Left hindlimb (tissue), 1 donor: ENCODE results near the gene ARL14EP.

Experiments used
- DNase-seq: peaks from one replicate; pipeline ENCODE4 v3.0.0-alpha.2; 2018

Gene ARL14EP

GRCh38 chr11:30328681-30329080 is 5.8 kb downstream of the ARL14EP start:
- no peak for DNase-seq

- no peak for DNase-seq
These were observed 6.4 kb downstream of the ARL14EP start for GRCh38 chr11:30329150-30329940.

DNA sequence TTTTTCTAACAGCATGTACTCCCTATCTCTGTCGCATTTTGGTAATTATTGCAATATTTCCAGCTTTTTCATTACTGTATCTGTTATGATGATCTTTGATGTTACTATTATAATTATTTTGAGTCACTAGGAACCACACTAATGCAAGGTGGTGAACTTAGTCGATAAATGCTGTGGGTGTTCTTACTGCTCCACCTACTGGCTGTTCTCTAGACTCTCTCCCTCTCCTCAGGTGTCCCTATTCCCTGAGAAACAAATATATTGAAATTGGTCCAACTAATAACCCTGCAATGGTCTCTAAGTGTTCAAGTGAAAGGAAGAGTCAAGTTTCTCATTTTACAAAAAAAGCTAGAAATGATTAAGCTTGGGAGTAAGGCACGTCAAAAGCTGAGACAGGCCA is 10.5 kb downstream of the ARL14EP start:
- no peak for DNase-seq

- no peak for DNase-seq
These were observed 19.8 kb downstream of the ARL14EP start for GRCh38 chr11:30342736-30343166.

DNA sequence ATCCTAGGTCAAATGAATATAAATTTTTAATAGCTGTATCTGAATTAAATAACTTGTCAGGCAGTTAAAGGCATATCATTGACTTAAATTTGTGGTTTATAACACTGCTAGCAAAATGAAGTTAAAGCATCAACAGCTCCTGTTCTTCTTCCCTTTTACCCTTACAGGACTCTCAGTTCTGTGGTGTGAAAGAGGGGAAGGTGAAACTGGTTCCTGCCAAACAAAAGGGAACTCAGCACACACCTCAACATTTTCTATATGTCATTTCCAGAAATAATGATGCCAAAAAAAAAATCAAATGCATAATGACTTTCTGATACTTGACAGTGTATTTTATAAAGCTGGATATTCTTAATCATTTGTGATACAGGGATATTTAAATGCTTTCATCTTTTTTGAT is 21.2 kb downstream of the ARL14EP start:
- DNase-seq = no peak

DNA sequence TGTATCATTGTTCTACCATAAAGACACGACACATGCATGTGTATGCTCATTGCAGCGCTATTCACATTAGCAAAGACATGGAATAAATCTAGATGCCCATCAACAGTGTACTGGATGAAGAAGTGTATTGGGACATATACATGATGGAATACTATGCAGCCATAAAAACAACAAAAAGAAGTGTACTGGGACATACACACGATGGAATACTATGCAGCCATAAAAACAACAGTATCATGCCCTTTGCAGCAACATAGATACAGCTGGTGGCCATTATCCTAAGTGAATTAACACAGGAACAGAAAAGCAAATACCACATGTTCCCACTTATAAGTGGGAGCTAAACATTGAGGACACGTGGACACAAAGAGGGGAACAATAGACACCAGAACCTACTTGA is 22.7 kb downstream of the ARL14EP start:
- DNase-seq = no peak

- DNase-seq = no peak
These were observed 23.3 kb downstream of the ARL14EP start for GRCh38 chr11:30346068-30346688.

DNA sequence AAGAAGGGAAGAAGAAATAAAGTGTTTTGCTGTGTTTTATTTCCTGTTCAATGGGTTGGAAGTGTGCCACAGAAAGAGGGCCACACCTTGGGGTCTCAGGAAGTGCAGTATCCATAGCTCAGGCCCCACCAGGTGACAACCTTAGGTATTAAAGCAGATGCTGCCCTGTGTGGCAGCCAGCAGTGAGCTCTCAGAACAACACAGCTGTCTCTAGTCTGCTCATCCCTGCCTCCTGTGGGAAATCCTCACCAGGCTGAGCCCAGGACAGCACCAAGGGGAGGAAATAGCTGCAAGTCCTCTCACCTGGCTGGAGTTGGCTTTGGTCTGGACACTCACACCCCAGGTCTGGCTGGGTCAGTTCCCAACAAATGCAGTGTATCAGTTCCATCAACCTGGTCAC is 25.1 kb downstream of the ARL14EP start:
- DNase-seq = no peak

GRCh38 chr11:30349885-30350284 is 27.0 kb downstream of the ARL14EP start:
- DNase-seq = no peak

DNA sequence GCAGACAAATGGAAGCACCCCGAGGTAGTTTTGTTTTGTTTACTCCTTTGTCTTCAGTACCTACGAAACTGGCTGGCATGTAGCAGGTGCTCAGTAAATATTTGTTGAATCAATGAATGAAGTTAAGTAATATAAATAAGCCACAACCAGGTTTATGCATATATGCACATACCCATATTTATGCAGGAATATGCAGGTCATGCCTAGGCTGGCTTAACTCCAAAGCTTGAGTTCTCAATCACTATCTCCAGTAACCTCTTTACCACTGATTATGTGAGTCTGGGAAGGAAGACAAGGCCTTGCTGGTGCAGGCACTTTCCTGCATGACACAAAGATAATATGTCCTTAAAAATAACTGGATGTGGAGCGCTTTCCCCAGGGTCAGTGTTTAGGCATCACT is 27.5 kb downstream of the ARL14EP start:
- DNase-seq = no peak

- no peak for DNase-seq
These were observed 28.2 kb downstream of the ARL14EP start for GRCh38 chr11:30351061-30351460.

GRCh38 chr11:30356391-30356790 is 33.5 kb downstream of the ARL14EP start:
- DNase-seq = no peak

DNA sequence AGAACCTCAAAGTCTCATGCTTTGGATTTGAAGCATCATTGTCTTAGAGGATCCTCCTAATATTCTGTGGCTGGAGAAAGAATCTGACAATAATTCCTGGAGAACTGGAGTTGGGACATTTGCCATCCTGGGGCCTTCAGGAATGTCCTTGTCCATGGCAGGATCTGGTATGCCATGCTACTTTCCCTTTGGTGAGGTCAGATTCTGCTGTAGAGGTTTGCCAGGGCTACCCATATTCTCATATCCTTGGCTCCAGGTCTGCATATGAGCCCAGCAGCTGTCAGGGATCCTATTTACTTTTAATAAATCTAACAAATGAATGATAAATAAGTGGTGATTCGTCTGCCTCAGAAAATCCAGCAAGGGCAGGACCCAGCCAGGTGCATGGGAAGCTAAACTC is 35.0 kb downstream of the ARL14EP start:
- no peak for DNase-seq

DNA sequence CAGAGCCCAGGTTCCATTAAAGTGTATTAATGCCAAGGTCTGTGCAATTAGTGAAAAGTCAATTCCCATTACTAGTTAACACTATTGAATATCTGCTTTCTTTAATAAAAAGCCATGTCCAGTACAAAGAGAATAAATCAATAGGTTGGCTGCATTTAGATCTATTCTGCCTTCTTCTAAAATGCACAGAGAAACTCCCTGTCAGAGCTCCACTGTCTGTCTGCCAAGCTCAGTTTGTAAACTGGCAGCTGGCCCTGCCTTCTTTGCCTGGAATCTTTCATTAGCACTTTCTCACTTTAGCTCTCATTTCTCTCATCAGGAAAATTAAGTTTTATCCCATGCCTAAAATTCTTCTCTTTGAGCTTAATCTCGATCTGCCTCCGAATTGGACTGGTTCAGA is 35.6 kb downstream of the ARL14EP start:
- DNase-seq = no peak

DNA sequence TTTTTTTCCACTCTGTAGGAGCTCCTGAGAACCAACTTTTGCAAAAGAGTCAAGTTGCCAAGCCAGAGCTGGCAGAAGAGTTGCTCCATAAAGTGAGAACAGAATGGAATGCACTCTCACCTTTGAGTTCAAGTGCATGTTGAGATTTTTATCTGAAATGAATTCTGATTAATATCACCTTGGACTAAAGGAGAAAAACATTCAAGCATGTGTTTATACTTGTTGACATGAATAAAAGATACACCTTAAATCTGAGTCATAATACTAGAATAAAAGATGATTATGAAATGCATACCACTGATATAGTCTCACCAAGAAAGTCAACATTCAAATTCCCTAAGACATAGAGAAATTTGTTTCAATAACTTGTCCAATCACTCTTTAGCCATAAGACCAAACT is 37.8 kb downstream of the ARL14EP start:
- no peak for DNase-seq

GRCh38 chr11:30364139-30364836 is 41.4 kb downstream of the ARL14EP start:
- DNase-seq = no peak

- DNase-seq = no peak
These were observed 42.1 kb downstream of the ARL14EP start for GRCh38 chr11:30364837-30365482.

DNA sequence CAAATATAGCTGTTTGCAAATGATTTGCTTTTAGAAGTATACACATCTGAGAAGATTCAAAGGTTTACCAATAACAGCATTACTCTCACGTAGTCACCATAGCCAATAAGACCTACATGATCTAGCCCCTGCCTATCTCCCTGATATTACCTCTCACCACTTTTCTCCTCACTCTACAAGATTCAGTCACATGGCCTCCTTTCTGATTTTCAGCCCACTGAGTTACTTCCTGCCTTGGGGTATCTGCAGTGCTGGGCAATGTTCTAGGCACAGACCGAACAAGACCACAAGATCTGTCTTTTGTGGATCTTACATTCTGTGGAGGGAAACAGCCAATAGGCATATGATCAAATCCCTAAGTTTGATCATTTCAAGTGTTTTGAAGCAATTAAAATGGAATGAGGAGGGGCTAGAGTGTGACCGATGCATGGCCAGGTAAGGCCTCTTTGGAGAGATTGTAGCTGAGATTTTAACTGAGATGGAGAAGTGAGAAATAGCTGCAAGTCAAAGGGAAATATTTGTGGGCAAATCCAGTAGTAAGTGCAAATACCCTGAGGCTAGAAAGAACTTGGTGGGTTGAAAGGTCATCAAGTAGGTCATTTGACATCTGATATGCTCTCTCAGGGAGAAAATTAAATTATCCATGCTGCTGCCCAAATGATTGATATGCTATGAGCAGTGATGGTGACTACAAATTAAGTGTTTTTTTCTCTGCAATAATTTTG is 43.1 kb downstream of the ARL14EP start:
- no peak for DNase-seq

GRCh38 chr11:30368394-30368793 is 45.5 kb downstream of the ARL14EP start:
- DNase-seq = no peak

GRCh38 chr11:30370164-30370563 is 47.3 kb downstream of the ARL14EP start:
- DNase-seq = no peak

GRCh38 chr11:30377347-30377746 is 54.4 kb downstream of the ARL14EP start:
- DNase-seq = no peak

GRCh38 chr11:30380846-30381245 is 57.9 kb downstream of the ARL14EP start:
- no peak for DNase-seq

DNA sequence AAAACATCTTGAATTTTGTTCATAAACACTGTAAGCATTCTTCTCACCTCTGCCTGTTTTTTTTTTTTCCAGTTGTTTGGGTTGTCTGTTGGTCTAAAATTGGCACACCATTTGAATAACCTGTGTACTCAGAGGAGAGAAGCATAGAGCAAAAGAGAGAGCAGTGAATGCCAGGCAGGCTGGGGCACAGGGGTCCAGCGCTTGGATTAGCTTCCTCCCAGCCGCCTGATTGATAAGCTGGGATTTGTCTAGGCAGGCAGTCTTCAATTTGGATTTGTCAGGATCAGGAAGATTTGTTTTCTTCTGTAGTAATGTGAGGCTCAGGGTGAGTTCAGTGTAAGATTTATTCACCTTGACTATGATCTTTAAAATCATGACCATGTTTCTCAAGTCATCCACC is 59.0 kb downstream of the ARL14EP start:
- DNase-seq = no peak
